Measurements from ENCODE around the gene RBM20. TPM values are rescaled to one million over a fixed set of nuclear protein-coding genes. Genes with fewer than 3 reads are reported as not detected.

The RBM20 gene
- total and polyA plus RNA-seq, 2 experiments from 2014 or later, result 0.05 to 0.17 TPM

DNA sequence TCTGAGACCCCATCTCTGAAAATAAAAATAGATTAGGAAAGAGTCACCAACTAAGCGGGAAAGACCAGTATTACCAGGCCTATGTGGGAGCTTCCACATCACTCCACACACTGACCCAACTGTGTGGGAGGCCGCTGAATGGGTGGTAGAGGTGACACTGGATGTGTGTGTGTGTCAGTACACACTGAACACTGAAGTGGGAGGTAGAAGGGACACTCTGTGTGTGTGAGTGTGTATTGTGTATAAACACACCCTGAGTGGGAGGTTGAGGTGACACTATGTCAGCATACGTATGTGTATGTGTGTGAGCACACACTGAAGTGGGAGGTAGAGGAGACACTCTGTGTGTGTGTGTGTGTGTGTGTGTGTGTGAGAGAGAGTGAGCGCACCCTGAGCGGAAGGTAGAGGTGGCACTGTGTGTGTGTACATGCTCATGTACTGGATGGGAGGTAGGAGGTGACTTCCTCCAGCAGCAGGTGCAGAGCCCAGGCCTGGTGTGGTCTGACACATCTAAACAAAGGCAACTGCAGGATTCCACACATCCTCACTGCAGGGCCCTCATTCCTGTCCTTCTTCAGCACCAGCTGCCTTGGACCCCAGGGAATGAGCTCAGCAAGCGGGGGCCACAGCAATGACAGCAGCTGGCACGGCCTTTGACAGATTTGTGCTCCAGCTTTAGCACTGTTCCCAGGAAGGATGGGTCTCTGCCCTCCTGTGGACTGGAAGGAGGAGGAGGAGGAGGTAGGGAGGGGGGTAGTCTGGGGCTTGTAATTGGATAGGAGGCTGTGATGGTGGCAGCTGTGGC lies 26.5 kb upstream of the RBM20 start:
- Mint-ChIP-seq H3K36me3 (ENCODE audit: low read depth) (no peaks in the 10 kb centered on the region), H3K9me3 (no peaks in the 10 kb centered on the region), H3K4me1 (no peaks in the 10 kb centered on the region), H3K27ac (no peak overlapping the region), H3K4me3 (no peak overlapping the region), H3K27me3 (ENCODE audit: insufficient read depth, low read depth, poor library complexity) (peaks cover 2% of the 10 kb centered on the region)
- no peak overlapping the region for H3K4me3 ChIP-seq
- no peaks in the 10 kb centered on the region for H4K20me1 ChIP-seq (replicated peaks; ENCODE audit: insufficient read depth)
- H3K27ac ChIP-seq (ENCODE audit: low read depth), result no peak overlapping the region
- no peaks in the 10 kb centered on the region for H3K4me1 ChIP-seq (ENCODE audit: insufficient read depth)
- H3K4me2 ChIP-seq, result no peak overlapping the region
- ATAC-seq (no peak), DNase-seq (ENCODE audit: low spot score) (no peak)
- H3K79me2 ChIP-seq (replicated peaks; ENCODE audit: insufficient read depth), result no peaks in the 10 kb centered on the region
- TF ChIP-seq, protein P1, sequence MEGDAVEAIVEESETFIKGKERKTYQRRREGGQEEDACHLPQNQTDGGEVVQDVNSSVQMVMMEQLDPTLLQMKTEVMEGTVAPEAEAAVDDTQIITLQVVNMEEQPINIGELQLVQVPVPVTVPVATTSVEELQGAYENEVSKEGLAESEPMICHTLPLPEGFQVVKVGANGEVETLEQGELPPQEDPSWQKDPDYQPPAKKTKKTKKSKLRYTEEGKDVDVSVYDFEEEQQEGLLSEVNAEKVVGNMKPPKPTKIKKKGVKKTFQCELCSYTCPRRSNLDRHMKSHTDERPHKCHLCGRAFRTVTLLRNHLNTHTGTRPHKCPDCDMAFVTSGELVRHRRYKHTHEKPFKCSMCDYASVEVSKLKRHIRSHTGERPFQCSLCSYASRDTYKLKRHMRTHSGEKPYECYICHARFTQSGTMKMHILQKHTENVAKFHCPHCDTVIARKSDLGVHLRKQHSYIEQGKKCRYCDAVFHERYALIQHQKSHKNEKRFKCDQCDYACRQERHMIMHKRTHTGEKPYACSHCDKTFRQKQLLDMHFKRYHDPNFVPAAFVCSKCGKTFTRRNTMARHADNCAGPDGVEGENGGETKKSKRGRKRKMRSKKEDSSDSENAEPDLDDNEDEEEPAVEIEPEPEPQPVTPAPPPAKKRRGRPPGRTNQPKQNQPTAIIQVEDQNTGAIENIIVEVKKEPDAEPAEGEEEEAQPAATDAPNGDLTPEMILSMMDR (conservative IDR thresholded peaks at IDR 0.05; ENCODE audit: low read depth in 2 of 2), result no peak
- TF ChIP-seq REST (IDR thresholded peaks at IDR 0.05; ENCODE audit: unreplicated experiment) (no peak), ETS1 (IDR thresholded peaks at IDR 0.05) (no peak), ZNF114 (CRISPR knock-in tag; IDR thresholded peaks at IDR 0.05) (no peak), NANOG (IDR thresholded peaks at IDR 0.05; ENCODE audit: borderline replicate concordance) (no peak), POLR2AphosphoS5 (IDR thresholded peaks at IDR 0.05; ENCODE audit: low read depth) (no peak), ZNF331 (CRISPR knock-in tag; IDR thresholded peaks at IDR 0.05; ENCODE audit: low read depth) (no peak), EZH2phosphoT487 (IDR thresholded peaks at IDR 0.05; ENCODE audit: unreplicated experiment) (no peak), JUNB (IDR thresholded peaks at IDR 0.05; ENCODE audit: unreplicated experiment) (no peak)
- TF ChIP-seq, protein P2, sequence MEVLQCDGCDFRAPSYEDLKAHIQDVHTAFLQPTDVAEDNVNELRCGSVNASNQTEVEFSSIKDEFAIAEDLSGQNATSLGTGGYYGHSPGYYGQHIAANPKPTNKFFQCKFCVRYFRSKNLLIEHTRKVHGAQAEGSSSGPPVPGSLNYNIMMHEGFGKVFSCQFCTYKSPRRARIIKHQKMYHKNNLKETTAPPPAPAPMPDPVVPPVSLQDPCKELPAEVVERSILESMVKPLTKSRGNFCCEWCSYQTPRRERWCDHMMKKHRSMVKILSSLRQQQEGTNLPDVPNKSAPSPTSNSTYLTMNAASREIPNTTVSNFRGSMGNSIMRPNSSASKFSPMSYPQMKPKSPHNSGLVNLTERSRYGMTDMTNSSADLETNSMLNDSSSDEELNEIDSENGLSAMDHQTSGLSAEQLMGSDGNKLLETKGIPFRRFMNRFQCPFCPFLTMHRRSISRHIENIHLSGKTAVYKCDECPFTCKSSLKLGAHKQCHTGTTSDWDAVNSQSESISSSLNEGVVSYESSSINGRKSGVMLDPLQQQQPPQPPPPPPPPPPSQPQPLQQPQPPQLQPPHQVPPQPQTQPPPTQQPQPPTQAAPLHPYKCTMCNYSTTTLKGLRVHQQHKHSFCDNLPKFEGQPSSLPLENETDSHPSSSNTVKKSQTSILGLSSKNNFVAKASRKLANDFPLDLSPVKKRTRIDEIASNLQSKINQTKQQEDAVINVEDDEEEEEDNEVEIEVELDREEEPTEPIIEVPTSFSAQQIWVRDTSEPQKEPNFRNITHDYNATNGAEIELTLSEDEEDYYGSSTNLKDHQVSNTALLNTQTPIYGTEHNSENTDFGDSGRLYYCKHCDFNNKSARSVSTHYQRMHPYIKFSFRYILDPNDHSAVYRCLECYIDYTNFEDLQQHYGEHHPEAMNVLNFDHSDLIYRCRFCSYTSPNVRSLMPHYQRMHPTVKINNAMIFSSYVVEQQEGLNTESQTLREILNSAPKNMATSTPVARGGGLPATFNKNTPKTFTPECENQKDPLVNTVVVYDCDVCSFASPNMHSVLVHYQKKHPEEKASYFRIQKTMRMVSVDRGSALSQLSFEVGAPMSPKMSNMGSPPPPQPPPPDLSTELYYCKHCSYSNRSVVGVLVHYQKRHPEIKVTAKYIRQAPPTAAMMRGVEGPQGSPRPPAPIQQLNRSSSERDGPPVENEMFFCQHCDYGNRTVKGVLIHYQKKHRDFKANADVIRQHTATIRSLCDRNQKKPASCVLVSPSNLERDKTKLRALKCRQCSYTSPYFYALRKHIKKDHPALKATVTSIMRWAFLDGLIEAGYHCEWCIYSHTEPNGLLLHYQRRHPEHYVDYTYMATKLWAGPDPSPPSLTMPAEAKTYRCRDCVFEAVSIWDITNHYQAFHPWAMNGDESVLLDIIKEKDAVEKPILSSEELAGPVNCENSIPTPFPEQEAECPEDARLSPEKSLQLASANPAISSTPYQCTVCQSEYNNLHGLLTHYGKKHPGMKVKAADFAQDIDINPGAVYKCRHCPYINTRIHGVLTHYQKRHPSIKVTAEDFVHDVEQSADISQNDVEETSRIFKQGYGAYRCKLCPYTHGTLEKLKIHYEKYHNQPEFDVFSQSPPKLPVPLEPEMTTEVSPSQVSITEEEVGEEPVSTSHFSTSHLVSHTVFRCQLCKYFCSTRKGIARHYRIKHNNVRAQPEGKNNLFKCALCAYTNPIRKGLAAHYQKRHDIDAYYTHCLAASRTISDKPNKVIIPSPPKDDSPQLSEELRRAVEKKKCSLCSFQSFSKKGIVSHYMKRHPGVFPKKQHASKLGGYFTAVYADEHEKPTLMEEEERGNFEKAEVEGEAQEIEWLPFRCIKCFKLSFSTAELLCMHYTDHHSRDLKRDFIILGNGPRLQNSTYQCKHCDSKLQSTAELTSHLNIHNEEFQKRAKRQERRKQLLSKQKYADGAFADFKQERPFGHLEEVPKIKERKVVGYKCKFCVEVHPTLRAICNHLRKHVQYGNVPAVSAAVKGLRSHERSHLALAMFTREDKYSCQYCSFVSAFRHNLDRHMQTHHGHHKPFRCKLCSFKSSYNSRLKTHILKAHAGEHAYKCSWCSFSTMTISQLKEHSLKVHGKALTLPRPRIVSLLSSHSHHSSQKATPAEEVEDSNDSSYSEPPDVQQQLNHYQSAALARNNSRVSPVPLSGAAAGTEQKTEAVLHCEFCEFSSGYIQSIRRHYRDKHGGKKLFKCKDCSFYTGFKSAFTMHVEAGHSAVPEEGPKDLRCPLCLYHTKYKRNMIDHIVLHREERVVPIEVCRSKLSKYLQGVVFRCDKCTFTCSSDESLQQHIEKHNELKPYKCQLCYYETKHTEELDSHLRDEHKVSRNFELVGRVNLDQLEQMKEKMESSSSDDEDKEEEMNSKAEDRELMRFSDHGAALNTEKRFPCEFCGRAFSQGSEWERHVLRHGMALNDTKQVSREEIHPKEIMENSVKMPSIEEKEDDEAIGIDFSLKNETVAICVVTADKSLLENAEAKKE (CRISPR knock-in tag; IDR thresholded peaks at IDR 0.05), result no peak
- no peaks in the 10 kb centered on the region for H3F3A ChIP-seq (replicated peaks; ENCODE audit: low read depth)
- no peaks in the 10 kb centered on the region for H3K36me3 ChIP-seq (ENCODE audit: insufficient read depth)
- H3K9me2 ChIP-seq (ENCODE audit: insufficient read depth), result peaks cover 3% of the 10 kb centered on the region; the same call in 1 of the 2 replicates
- H2AFZ ChIP-seq, result no peak overlapping the region
- H3K27me3 ChIP-seq (ENCODE audit: insufficient read depth), result no peaks in the 10 kb centered on the region

Measured in GM23338 (cell line).